T-helper 1 cell treated with Interleukin-12 subunit alpha and Interleukin-12 subunit beta and Interleukin-4 antibody, amounts not matched to agents 30 ng/mL and 1 ng/mL, for 36 hours (primary cell): ENCODE results near the gene PDE7B. TPM values are rescaled to one million over a fixed set of nuclear protein-coding genes. Genes with fewer than 3 reads are reported as not detected.

Experiments used
- intact Hi-C: fragments of 100-400 bp; cut with micrococcal nuclease; formaldehyde crosslinking; loops from one replicate; pipeline ENCODE4 v1.15.1; 2024
- total RNA-seq: library from RNA; stranded (reverse); gene quantifications from 2 replicates; pipeline ENCODE4 v1.2.3, GENCODE V29; 2022

The PDE7B gene
- total RNA-seq, 1 donor from 2014 or later = 7.1 TPM

DNA sequence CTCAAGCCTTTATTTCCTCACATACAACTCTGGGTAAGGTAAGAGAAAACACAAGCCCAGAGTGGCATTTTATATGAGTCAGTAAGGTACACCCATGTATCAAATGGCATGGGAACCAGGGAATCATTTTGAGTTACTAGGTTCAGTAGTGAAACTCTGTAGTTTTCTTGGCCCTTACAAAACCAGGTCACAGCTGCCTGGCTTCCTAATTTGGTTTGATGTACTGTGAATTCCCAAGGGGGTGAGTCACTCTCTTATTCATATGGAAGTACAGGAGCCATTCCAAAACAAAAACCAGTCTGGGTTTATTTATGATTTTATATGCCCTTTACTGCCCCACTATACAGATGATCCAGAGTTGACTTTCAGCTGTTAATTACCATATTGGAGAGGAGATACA is 70.7 kb downstream of the PDE7B start:
- intact Hi-C loops = no loop called here

DNA sequence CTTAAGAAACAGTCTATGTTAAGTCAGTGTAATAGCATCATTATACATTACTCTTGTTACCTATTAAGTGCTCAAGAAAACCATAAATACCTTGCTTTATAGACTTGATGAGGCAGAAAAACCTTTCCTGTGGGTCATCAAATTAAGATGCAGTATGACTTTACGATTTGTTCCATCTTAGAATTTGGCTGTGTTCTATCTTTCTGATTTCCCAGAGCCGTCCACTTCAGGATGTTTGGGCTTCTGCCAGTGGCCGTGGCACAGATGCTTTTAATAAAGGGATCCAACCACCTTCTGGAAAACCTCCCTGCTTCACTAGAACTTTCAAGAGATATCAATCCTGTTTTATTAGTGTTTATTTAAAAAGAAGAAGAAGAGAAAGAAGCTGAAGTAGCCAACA is 71.2 kb downstream of the PDE7B start:
- intact Hi-C loops = no loop called here

DNA sequence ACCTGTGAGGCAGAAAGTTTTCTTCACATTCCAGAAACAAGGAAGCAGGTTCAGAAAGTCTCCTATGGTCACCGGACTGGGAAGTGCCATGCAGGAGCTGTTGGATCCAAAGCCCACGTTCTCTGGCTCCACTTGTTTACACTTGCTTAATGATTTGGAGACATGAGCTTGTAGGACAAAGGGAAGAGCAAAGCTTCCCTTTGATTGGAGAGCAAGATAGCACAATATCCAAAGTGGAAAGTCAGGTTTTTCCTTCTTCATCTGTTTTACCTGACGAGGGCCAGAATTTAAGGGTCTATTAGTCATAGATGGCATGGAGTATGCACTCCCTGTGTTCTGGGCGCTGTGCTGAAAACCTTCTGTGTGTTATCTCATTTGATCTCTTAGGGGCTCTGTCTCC is 81.2 kb downstream of the PDE7B start:
- intact Hi-C loops = no loop called here

DNA sequence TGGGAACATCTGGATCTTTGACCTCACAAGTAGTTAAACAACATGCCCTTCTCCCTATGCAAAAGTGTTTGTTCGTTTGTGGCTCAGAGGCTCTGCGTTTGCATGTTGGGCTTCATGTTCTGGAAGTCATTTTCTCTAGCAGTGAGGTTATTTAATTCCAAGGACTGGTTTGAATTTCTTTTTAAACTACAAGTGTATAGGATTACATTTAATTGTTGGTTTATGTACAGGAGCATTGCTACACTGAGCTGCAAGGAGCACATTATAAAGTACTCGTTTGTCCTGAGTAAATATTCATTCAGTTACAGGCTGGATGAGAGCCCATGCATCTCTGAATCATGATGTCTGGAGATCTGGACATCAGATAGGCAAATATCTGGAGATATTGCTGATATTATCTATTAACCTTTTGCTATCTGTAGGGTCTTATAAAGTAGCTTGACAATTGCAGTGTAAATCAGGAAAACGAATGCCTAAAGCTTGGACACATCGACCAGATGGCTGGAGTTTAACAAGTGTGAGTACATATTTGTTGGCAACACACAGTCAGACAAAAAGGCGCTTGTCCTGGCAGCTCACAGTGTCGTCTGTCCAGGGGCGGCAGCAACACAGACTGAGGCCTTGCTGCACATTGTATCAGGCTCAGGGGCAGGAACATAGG is 84.6 kb downstream of the PDE7B start:
- intact Hi-C loops = no loop called here

DNA sequence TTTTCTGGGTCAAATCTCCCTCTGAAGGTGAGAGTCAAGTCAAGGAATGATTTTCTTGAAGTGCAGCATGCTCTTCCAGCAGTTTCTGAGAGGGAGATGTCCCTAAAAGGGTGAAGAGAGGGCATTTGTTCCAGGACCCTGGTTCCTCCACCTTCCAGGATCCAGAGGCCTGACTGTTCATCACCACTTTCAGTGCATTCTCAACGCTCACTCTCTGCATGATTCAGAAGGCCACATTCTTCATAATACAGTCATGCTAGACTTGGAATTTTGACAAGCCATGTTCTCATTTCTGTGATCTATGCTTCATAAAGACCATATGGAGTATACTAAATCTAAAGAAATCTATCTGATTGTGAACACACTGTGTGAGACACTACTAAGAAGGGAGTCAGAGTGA is 85.1 kb downstream of the PDE7B start:
- intact Hi-C loops = no loop called here

DNA sequence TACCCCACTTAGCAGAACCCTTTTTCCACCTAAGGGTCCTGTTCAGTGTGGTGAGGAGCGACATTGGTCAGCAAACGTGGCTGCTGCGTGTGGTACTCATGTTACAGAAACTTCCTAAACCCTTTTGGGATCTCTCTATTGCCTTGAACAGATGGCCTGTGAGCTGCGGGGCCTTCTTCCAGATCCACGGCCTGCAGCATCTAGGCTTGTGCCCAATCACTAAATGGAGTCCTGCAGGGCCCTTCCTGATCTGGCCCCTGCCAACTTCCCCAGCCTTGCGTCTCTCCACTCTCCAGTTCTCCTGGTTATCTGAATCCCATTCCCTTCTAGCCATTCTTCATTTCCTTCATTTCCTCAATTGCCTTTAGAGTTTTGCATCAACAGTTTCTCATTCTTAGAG is 85.6 kb downstream of the PDE7B start:
- intact Hi-C loops = no loop called here

DNA sequence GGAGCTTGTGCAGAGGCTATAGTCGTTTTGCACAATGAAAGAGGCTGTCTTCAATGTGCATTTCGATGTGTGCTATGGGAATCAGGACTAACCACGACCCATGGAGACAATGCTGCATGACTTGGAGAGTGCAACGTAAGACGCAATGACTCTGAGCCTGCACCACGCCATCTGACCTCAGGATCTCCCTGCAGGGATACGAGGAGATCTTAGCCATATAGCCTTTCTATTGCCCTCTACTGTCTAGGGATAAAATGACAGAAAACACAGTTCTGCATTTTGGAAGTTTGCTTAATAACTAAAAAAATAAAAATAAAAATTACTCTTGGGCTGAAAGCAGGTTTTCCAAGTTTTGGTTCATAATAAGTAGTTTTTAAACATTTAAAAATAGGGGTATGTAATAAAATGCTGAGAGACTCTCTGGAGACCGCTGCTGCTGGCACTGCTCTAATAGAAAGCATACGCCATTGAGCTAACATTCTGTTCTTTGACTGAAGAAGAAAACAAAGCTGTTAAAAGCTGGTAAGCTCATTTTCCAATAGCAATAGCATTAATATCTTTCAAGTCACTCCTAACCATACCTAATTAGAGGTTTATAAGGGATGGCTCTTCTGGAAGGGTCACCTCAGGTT is 87.2 kb downstream of the PDE7B start:
- intact Hi-C loops = loop anchor here (1.0 kb wide), 1 partner anchor 262 kb away; no protein-coding TSS in a partner anchor

DNA sequence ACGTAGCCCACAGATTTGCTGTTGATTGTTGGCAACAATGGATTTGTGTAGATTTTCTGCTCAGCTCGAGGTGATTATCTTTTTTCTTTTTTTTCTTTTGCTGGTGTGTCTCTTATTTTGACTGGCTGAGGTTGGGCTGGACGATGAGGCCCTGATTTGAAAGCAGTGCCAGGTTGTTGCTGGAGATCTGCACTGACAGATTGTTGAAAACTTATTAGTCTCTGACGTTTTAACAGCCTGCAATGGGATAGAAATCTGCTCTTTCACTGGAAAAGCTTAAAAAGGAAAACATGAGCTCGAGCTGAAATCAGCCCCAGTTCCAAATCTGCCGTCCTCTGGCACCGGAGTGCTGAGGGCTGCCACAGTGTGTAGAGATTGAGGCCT is 87.7 kb downstream of the PDE7B start:
- intact Hi-C loops = no loop called here

DNA sequence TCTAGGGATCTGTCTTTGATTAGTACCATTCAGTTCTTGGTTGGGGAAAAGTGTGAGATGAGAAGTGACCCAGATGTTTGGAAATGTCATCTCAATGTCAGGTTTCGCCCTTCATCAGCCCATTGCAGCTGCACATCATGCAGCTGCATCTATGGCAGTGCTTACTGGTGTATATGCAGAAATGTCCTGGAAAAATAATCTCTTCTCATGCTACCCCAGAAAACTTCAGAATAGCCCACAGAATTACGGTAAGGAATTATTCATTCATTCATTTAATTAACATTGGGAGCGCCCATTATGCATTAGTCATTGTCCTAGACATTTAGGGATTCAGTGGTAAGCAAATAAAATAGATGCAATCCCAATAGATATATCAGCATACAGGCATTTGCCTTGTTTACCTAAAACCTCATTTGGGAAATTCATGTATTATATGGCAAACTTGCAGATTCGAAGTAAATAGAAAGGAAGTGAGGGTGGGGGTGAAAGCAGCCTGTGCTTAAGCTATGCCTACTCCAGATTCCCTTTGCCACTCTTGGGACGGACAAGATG is 89.2 kb downstream of the PDE7B start:
- intact Hi-C loops = no loop called here

DNA sequence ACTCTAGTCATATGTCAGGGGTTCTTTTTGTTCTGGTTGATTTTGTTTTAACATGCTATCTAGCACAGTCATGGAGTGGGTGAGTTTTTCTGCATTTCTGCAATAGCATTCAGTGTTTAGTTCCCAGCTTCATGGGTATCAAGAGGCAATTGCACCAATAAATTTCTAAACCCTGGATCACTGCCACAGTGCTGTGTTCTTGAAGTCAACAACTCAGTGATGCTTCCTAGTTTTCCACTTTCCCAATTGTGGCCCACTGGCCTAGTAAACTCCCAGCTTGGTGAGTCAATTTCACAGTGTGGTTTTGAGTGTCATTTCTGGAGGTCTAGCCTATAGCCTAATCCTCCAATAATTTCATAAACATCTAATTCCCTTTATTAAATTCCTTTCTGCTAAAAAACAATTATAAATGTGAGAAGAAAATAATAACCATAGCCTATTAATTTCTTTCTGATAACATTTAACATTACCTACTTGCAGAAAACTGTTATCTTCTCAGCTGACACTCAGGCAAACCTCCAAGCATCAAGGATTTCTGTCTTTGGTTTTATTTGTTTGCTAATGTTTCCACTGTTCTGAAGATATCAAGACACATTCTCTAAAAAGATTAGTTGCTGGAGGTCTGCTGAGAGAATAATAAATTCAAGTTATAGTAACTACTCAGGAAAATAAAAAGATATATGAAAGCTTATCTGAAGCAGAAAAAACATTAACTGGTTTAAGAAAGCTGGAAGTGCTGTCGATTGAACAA is 89.9 kb downstream of the PDE7B start:
- intact Hi-C loops = no loop called here

DNA sequence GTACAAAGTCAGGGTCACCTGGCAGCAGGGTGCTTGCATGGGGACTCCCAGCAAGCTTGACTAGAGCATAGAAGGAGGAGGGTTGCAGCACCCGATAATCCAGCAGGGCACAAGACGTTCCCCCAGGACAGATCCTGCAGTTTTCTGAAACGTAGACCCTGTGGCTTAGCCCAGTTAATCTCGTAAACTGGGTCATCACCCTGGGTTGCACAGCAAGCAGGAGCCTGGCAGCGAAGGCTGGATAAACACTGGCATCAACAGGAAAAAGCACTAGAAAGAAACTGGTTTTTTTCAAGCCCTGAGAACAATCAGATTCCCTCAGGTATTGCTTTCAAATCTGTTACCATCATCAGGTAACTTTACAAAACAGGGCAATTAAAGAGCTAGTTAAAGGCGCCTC is 92.6 kb downstream of the PDE7B start:
- intact Hi-C loops = no loop called here

DNA sequence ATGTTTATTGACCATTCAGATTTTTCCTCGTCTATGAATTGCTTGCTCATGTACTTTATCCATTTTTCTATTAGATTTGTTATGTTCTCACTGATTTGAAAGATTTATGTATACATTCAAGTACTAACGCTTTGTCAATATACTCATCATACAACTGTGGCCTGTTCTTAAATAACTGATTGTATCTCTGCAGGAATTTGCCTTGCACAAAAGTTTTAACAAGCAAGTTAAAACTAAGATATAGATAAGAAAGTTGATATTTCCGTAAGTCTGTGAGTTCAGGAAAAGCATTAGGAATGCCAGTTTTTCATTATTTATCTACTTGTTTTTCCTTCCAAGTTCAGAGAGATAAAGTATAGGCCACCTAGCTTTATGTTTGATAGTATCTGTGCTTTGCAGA is 95.2 kb downstream of the PDE7B start:
- intact Hi-C loops = no loop called here

DNA sequence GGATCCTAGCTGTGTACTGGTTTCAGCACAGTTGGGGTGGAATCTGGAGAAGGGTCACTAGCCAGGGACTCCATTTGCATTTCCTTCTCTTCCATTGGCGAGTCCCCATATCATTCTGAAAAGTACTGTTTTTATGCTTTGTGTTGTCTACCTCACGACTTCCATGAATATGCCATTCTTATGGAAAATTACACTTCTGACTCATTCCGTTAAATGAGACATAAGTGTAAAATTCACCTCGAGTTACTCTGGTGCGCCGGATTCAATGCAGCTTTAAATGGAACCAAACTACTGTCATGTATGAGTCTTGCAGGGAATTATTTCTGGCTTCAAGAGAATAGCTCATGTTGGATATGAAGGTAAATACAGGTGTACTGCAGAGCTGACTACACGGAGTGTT is 99.2 kb downstream of the PDE7B start:
- intact Hi-C loops = no loop called here

DNA sequence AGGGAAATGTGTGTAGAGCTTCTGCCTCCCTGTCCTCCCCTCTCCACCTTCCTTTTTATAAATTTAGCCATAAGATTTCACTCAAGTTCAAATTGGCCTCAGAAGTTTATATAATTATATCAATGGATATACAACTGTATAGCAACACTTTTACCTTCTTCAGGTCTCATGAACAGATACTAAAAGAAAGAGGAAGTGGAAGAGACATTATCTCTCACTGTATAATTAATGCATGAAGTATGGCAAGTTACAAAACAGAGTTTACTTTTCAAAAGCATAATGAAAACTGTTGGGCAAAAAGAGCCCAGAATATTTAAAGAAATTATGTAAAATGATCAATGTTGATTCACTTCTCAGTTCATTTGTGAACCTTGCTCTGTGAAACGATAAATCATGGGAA is 99.7 kb downstream of the PDE7B start:
- intact Hi-C loops = no loop called here

DNA sequence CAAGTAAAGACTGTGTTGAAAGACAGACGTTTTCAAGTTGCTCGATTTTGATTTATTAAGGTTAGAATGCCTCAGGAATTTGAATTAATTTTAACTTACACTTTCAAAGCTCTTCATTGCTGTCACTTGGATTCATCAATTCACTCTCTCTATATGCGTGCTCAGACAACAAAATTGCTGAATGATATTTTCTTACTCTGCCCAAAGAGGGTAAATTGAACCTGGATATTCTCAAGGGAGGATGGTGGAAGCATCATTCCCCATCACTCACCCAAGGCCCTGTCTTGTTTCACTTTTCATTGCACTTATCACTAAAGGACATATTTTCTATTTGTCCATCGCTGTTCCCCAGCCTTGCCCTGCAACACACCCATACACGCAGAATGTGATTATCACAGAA is 102.3 kb downstream of the PDE7B start:
- intact Hi-C loops = no loop called here

DNA sequence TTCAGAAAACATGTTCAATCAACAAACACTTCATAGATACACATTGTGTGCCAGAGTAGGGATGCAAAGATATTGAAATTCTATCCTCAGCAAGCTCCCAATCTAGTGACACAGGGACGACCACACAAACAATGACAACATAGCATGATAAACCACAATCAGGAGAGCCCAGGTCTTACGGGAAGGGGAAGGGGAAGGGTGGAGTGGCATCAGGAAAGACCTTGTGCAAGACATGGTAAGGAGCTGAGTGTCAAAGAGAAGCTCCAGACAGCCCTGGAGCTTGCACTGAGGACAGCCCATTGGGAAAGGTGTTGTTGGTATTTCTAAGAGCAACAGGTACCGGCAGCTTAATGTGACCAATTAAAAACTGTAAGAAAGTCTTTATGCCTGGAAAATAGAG is 103.6 kb downstream of the PDE7B start:
- intact Hi-C loops = no loop called here

DNA sequence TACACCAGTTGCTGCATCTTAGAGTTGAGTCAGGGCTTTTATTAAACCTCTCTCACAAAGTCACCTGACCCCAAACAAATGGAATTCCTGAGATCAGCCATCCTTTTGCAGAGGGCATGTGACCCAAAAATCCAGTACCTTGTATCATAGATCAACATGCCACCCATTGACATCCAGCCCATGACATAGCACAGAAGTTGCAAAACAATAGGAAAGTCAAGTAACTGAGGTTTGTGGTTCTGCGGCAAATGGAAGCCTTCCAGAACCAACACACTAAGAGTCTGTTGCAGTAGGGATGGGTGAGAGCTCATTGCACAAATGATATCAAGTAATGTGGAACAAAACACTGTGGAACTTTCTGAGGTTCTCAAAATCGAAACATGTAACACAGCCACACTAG is 111.2 kb downstream of the PDE7B start:
- intact Hi-C loops = no loop called here

DNA sequence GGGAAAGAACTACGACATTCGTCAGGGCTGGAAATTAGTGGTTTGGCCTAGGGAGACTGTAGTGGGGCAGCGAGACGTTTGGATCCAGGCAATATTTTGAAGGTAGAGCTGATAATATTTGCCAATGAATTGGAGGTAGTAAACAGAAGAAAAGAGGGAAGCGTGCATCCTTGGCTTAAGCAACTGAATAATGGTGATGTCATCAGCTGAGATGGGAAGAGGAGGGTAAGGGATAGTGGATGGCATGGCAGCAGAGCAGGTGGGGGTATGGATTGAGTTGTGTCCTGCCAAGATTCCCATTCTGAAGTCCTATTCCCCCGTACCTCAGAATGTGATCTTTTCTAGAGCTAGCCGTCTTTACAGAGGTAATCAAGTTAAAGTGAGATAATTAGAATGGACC is 119.2 kb downstream of the PDE7B start:
- intact Hi-C loops = no loop called here

DNA sequence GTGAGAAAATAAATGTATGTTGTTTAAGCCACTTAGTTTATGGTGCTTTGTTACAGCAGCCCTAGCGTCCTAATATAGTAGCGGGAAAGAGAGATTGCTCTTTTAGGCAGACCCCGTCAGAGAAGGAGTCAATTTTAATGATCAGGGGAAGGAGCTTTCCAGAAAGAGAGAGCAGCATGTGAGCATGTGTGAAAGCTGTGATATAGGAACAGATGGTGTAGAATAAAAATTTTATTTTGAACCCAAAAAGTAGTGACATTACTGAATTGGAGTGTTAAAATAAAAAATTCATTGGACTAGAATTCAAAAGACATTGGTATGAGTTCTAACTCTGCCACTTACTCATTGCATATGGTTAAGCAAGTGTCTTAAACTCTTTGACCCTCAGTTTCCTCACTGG is 119.8 kb downstream of the PDE7B start:
- intact Hi-C loops = no loop called here

DNA sequence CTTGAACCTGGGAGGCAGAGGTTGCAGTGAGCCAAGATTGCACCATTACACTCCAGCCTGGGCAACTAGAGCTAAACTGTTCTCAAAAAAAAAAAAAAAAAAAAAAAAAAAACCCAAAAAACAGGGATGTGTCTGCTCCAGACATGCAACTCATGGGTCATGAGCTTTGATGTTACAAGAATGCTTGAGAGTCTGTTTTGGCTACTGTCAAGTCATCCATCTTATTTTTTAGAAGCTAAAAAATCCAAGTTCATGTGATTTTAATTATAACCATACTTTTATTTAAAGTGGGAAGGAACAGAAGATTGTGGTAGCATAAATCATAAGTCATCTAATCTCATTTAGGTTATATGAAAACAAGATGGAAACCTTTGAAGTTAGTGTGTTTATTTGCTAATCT is 120.6 kb downstream of the PDE7B start:
- intact Hi-C loops = no loop called here

DNA sequence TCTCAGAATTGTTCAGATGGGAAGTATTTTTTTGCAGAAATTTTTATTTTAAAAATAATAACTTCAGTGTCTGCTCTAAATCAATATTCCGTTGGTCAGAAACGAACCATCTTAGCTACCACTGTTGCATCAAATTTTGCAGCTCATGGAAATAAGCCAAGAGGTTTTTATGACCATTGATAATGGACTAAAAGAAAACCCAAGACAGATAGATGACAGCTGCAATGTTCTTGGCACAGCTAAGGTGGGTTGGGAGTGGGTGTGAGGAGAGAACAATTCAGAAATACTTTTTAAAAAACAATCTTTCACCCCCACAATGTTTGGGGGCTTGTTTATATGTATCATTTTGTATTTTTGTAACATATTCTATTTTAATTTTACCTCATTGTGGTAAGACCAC is 121.1 kb downstream of the PDE7B start:
- intact Hi-C loops = no loop called here

DNA sequence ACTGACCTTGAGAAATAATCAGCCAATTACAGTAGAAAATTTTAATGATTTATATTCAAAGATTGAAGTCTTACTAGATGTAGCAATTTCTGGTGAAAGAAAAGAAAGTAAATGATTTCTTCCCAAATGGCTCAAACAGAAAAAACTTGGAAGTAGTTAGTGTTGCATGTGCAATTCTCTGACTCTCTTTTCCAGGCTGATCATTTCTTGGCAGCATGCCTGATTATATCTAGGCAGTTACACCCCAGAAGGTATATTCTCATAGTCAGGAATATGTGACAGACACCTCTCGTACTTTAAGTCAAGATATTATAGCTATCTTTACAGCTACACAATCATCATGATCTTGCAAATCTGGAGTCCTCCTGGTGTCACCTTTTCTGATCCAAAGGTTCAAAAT is 122.9 kb downstream of the PDE7B start:
- intact Hi-C loops = no loop called here

DNA sequence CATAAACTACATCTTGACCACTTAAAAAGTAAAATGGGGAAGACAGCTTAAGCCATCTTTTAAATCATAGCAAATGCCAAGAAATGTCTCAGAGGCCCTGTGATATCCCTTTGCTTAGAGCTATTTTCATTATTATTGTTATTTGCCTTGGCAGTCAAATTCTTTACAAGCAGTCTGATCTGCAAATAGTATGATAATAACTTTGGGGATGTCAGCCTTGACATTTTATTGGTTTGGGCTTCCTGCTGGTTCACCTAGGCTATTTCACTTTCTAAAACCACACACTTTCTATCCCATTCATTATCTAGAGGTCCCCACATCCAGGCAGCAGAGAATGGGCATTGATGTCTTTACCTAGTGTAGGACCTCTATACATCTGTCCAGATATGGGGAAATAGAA is 125.1 kb downstream of the PDE7B start:
- intact Hi-C loops = no loop called here
